Measurements from ENCODE around the gene ETV1.
A peak's percentile ranks its signal among the peaks of the same experiment; 100 is the strongest.

Gene ETV1

DNA sequence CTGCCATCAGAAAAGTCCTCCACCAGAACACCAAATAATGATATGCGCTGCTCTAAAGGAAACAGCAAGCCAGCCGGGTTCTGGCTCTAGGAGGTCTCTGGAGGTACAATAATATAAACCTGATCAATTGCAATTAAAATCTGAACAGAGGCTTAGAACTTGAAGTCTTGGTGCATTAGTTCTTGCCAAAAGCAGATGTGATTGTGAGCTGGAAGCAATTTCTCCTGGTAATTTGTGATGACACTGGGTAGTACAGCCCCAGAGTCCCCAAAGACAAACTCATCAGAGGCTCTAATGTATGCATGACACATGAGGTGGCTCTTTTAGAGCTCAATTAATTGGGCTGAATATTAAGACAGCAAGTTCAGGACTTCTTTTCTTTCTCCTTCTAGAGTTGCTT, 3.3 kb downstream of the ETV1 start:
- DNase-seq (ENCODE audit: low spot score) = no peak

DNA sequence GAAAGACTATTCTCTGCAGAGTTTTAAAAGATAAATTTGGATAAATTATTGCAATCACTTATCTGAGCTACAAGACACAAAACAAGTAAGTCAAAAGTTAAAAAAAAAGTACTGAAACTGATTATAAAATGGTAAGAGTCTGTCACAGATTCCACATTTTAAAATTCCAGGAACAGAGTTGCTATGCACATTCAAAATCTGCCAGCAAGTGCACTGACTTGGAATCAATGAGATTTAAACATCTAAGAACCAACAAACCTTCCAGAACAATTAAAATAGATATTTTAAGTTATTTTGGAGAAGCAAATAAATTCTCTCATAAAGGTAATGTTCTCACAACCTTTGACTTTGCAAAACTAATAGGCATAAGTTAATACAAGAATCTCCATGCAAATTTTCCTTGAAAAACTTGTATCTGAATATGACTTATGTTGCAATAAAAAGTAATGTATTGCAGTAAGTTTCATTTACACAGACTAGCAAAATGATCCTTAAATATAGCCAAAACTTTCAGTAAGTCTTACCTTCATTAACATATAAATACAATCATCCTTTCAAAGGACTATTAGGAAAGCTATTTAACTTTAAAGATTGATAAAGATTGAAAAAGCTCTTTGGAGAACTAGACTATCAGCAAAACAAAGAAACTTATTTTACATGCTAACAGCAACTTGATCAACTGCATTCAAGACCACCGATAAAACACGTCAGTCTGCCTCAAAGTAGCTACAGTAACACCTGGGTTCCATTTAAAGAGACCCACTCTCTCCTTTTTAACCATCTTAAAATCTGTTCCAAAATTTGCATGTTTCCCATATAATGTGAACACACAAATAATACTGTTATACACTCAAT, 4.4 kb downstream of the ETV1 start:
- no peak for DNase-seq (ENCODE audit: low spot score)

DNA sequence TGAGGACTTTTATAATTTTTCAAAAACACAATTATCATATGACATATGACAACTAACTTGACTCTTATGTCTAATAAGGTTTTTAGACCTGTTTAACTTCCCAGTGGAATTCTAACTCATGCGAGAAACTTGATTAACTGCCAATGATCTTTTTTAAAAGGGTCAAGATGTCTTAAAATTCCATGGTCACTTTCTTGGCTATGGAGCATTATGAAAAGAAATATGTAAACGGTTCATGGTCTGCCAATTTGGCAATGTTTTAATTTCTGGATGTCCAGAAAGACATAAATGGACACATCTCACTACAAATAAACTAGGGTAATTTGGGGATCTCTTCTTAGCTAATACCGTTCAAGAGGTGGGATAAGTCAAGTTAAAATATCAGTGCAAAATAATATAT, 5.4 kb downstream of the ETV1 start:
- DNase-seq (ENCODE audit: low spot score) = no peak

DNA sequence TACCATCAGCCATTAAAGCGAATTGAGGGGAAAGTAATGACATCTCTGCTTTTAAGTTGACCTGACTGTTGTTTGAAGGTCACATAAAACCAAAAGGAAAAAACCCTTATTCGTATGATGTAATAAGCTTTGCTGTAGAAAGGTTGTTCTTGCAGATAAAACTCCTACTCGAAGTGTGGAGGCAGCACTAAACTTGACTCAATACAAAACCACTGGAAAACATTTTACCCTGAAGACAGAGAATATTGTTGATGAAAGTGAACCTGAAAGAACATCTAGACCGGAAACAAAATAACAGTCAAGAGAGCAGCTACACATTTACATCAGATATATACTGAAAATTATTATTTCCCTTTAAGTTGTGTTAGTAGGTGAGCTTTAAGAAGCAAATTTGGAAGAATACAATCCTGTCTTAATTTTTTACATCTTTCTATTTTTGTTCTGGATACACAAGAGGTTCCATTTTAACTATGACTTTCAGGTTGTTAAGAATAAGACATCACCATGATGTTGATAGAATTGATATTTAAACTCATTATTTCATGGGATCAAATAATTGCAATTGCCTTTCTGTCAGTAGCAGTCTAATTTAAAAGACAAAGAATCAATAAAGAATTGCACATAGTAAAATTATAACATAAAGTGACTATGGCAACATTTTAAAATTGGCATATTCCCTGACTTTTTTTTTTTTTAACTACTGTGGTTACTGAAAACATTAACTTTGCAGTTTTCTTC, 6.4 kb downstream of the ETV1 start:
- DNase-seq (ENCODE audit: low spot score) = no peak

DNA sequence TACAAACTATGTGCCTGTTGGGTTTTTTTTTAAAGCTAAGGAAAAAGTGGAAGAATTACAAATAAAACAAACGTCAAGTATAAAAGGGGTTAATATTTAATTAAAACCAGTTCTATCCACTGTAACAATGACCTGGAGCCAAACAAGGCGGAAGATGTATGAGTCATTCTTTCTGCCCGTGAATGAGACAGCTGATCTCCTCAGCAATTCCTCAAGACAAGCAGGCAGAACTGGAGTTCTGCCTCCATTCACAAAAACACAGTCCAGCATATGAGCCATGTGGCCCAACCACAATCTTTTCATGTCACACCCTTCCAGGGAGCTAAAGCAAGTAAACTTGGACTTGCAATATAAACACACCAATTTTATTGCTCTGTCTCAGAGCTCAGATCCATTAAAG, 8.4 kb downstream of the ETV1 start:
- peak; percentile 84 for DNase-seq (ENCODE audit: low spot score)

DNA sequence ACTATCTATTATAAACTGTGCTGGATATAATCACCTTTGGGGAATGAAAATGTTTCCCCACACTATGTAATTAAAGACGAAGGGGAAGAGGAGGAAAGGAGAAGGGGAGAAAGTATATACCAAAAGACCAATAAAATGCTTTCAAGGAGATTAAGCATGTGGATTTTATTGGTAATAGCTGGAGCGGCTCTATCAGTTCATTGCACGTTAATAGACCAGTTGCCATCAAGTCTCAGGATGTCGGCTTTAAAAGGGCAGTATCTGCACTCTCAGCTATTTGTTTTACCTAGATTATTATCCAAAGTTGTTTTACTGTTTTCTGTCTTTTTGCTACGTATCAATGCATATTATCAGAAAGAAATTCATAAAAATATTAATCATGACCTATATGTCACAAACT, 9.0 kb downstream of the ETV1 start:
- no peak for DNase-seq (ENCODE audit: low spot score)

DNA sequence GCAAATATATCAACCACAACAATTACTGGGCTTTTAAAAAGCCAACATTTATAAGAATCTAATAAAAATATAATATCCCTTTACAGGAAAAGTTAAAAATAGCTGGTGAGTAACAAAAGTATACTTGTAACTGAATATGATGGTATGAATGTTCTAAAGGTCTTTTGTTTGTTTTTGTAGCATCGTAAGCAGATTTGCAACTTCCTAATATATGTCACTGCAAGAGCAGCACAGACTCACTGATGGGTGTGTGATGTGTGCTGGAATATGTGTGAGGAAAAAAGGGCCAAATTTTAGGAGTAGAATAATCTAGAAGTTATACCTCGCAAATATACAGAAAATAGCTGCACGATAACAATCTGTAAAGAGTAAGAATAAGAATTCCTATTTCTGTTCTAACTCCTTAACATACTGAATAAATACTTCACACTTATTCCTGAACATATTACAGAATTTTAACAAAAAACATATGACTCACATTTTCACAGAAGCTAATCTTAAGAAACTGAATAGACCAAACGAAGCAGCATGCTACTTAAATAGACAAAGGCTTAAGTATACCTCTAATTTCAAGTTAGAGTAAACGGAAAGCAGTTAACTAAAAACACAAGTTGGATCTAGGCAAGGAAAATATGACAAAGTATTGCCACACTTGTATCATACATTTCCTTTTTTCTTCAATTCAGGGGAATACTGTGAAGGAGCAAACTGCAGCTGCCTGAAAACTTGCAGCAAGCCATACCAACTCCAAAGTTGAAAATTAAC, 9.6 kb downstream of the ETV1 start:
- no peak for DNase-seq (ENCODE audit: low spot score)

DNA sequence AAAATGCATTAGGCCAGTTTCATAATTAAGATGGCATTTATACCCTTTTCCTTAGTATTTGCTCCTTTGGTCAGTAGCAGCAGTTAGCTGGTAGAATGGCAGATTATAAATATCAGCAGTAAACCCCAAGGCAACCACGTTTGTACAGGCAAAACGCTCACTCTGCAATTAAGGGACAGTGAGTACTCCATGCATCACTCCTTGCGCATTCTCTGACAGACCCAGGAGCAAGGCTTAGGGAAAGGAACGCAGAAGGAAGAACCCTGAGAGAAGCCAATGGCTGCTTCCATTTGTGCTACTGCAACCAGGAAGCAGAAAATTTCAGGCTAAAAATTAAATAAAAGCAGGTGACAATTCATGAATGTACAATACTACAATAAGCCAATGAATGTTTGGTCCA, 12.9 kb downstream of the ETV1 start:
- DNase-seq (ENCODE audit: low spot score) = no peak

DNA sequence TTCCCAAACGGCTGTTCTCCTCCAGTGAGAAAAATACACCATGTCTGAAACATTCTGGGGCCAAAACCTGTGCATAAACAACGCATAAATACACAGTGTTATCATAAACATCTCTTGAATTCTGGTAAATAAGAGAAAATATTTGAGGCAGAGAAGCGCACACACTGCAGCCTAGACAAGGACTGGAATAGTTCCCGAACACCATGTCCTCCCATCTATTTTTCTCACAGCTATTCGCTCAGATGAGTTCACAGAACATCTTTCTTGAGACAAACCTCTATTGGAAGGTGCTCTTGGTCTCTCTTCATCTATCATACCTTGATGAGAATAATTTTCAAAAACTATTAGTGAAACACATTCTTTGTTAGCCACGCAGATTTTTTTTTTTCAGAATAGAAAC, 24.4 kb downstream of the ETV1 start:
- DNase-seq (ENCODE audit: low spot score) = no peak

DNA sequence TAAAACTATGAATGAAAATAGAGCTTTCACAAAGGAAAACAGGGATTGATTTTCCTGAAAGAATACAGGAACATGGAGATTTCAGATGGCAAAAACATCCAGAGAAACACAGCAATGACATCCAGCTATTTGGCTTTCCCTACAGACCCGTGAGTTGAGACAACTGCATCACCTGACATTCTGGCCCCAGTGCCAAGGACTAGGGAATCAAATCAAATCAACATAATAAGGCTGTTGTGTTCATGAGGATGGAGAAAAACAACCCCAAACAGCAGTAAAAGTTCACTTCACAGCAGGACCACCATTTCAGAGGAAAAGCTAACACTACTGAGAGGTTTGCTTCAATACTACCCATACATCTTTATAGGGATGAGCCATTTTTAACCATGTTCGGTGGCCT, 25.5 kb downstream of the ETV1 start:
- DNase-seq (ENCODE audit: low spot score) = no peak

DNA sequence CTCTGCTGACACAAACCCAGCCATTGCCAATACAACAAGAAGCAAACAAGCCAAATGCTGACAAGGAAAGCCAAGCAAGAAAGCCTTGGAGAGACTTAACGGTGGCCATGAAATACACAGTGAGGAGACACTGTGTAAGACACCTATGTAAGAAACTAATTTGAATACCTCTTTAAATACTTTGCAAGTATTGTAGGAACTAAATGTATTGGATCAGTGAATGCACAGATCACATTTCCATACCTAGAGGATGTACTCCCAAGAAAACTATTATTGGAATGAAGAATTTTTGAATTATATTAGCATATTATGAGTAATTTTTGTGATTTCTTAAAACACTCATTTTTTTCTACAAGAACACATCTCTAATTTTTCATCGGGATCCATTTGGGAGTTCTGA, 34.0 kb downstream of the ETV1 start:
- no peak for DNase-seq (ENCODE audit: low spot score)

DNA sequence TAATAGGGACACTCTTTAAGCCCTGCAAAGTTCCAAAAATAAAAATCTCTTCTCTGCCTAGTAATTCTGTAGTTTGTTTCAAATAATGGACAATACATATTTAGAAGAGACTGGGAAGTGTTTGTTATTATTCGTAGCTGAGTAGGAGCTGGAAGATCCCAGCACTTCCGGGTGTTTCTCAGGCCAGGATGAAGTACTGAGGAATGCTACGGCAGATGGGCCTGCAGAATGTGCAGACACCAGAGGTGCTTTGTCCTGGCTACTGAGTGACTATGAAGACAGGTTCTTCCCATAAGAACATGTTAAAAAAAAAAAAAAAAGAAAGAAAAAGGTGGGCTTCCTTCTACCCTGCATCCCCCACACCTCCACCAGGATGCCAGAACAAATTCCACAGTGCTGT, 36.1 kb downstream of the ETV1 start:
- DNase-seq (ENCODE audit: low spot score) = peak; percentile 23

DNA sequence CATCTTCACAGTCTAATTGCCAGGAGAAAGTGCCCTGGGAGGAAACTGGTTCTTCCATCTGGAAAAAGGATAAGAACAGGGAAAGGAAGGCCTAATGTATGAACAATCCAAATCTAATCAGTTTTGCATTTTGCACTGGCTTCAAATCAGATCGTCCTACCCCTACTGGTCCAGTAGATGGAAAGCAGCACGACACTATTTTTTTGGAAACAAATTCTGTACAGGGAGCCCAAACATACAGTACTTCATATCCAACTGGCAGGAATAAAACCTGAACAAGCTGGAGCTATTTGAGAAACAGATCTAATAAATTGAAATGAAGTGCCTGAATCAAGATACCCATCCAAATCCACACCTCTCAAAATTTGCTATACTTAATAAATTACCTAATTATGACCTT, 36.5 kb downstream of the ETV1 start:
- no peak for DNase-seq (ENCODE audit: low spot score)

DNA sequence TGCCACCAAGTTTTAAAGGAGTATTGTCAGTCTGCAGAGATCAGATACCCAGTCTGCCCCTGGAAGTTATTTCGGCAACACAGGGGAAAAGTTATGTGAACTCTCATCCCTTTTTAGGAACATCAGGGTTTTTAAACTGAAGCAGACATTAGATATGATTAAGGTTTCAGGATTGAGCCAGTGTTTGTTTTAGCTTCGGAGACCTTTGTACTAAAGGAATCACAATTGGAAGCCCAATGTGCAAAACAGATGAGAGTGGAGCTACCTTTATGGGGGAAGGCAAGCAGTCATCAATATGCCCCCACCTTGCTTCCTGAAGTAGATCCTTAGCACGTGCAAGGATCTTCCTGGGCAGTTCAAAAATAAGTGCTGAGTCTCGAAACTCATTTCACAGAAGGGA, 39.5 kb downstream of the ETV1 start:
- no peak for DNase-seq (ENCODE audit: low spot score)

DNA sequence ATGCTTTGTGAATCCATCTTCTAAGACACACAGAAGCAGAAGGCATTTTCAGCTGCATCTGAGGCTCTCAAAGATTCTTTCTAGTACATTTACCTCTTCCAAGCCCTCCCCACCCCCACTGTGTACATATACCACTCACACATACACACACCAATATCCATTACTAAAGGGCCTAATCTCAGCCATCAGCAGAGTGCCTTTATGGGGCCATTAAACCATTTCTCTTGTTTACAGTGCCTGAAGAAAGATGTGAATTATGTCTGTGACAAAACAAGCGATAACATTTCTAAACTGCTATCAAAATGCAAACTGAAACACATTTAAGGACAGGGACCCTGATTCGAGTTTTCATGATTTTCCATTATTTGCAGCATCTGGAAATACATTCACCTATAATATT, 40.0 kb downstream of the ETV1 start:
- DNase-seq (ENCODE audit: low spot score) = no peak

DNA sequence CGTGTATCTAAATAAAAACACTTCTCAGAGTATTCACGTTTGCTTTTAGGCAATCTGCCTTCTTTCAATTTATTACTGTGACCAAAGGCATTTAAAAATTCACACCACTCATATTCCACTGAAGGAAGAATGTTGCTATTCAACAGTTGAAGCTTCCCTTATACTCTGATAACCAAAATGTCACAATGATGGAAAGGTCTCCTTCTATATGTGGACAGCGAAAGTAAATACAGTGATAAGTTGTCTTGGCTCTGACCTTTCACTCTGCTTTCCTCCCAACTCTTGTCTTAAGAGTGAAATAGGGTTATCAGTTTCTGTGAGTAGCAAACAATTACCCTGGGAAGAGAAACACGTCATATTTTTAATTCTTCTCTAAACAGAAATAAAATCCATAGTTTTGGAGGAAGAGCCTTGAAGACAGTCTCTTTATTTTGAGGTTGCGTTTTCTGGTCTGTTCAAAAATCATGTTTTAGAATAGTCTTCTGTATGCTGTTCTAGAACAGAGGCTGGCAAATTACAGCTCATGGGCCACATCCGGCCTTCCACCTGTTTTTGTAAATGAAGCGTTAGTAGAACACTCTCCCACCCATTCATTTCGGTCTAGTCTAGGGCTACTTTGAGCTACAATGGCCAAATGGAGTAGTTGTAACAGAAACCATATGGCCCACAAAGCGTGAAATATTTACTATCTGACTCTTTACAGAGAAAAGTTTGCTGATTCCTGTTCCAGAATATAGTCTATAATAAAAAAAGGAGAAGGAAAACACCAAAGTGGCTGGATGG, 41.3 kb downstream of the ETV1 start:
- DNase-seq (ENCODE audit: low spot score) = no peak

DNA sequence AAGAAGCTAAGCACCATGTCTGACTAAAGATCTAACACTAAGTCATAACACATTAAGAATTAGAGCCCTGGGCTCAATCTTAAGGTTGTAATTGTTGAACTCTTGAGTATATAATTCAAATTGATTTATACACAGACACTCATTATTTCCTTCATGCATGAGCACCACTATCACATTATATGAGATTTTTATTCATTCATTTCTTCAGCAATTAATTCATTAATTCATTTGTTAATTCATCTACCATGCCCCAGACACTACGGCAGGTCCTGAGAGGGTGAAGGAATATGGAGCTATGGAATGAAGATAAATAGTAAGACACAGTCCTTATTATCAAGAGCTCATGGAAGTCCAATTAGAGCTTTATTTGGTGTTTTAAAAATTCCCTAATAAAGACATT, 41.9 kb downstream of the ETV1 start:
- no peak for DNase-seq (ENCODE audit: low spot score)

DNA sequence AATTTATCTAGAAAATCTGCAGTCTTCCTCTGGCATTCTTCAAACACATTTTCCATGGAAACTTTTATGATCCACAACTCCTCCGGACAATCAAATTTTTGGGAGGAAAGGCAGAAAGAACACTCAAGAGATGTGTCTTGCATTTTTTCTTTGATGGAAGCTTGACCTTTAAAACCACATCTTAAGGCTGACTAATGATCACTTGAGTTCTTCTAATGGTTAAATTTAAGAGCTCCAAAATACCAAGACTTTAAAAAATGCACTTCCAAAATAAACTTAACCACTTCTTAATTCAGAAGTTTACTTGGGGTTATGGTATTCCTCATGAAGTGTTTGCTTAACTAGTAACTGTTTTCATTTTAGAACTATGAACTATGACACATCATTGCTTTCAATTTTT, 43.3 kb downstream of the ETV1 start:
- peak; percentile 44 for DNase-seq (ENCODE audit: low spot score)

DNA sequence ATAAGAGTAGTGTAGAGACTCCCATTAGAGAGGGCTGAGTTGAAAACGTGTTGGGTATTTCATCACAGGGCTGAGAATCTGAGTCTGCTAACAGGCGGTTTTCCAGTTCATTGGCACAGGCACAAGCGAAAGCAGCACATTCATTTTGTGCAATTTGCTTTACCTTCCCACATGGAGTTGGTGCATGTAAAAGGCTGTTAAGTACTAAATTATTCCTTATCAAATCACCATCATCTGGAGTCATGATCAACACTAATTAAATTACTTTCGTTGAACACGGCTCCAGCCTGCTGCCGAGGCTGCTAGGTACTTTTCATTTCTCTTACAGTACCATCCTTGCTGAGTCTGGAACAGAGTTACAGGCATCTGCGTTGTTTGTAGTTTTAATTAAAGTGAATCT, 43.8 kb downstream of the ETV1 start:
- no peak for DNase-seq (ENCODE audit: low spot score)

DNA sequence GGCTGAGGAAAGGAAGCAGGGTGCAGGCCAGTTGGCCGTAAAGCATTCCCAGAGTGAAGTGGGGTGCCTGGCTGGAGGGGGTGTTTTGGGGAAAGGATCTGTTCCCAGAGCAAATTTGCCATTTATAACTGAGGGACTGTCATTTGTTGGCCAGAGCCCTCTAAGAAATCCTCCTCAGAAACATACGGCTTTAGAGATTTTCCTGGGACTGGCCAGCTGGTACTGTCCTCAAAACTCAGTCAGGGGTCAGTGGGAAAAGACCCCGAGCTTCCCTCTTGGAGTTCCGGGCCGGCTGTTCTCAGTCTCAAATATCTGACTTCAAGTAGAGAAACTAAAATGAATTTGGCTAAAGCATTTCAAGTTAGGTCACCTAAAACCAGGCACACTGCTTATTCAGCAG, 55.9 kb downstream of the ETV1 start:
- DNase-seq (ENCODE audit: low spot score) = no peak

DNA sequence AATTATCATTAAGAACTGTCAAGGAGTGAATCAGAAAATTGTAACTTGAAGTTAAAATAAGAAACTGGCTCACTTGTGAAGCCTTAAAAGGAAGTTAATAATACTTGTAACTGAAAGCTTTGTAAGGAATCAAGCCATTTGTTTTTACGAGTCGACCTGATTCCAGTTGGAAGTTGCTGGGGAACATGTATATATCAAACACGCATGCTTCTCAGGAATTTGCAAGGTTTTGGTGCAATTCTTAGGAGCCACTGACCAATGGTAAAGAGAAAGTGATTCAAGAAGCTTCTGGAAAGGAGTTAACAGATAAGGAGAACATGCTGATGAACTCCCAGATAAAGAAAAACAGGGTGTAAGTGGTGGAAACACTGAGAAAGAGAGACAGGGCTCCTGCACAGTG, 56.4 kb downstream of the ETV1 start:
- no peak for DNase-seq (ENCODE audit: low spot score)

DNA sequence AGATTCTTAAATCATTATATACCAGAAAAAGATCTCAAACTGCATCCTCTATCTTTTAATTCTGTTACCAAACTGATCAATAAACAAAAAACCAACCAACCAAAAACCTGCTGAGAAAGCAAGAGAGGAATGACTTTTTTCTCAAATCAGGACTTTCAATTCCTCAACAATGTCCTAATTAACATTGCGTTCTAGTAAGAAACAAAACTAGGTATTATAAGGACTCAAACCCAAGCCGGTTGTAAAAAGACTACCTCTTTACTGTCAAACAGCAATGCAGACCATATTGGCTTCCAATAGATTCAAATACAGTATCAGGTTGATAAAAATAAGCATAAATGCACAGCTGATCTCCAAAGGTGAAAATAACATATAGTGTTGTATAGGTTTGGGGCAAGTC, 57.3 kb downstream of the ETV1 start:
- no peak for DNase-seq (ENCODE audit: low spot score)

Data from GM03348 (cell line).